ENCODE measurements around the gene CGNL1.
A peak's percentile ranks its signal among the peaks of the same experiment; 100 is the strongest.

CGNL1 gene, protein sequence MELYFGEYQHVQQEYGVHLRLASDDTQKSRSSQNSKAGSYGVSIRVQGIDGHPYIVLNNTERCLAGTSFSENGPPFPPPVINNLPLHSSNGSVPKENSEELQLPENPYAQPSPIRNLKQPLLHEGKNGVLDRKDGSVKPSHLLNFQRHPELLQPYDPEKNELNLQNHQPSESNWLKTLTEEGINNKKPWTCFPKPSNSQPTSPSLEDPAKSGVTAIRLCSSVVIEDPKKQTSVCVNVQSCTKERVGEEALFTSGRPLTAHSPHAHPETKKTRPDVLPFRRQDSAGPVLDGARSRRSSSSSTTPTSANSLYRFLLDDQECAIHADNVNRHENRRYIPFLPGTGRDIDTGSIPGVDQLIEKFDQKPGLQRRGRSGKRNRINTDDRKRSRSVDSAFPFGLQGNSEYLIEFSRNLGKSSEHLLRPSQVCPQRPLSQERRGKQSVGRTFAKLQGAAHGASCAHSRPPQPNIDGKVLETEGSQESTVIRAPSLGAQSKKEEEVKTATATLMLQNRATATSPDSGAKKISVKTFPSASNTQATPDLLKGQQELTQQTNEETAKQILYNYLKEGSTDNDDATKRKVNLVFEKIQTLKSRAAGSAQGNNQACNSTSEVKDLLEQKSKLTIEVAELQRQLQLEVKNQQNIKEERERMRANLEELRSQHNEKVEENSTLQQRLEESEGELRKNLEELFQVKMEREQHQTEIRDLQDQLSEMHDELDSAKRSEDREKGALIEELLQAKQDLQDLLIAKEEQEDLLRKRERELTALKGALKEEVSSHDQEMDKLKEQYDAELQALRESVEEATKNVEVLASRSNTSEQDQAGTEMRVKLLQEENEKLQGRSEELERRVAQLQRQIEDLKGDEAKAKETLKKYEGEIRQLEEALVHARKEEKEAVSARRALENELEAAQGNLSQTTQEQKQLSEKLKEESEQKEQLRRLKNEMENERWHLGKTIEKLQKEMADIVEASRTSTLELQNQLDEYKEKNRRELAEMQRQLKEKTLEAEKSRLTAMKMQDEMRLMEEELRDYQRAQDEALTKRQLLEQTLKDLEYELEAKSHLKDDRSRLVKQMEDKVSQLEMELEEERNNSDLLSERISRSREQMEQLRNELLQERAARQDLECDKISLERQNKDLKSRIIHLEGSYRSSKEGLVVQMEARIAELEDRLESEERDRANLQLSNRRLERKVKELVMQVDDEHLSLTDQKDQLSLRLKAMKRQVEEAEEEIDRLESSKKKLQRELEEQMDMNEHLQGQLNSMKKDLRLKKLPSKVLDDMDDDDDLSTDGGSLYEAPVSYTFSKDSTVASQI

GRCh38 chr15:57375827-57376695 lies at the start of gene CGNL1:
CGNL1 (plus strand) TSS chr15:57376505; CDS start chr15:57438000, 61,495 bp downstream.
- FAIRE-seq (peak; percentile 9), DNase-seq (ENCODE audit: low spot score) (peak; percentile 86)

DNA sequence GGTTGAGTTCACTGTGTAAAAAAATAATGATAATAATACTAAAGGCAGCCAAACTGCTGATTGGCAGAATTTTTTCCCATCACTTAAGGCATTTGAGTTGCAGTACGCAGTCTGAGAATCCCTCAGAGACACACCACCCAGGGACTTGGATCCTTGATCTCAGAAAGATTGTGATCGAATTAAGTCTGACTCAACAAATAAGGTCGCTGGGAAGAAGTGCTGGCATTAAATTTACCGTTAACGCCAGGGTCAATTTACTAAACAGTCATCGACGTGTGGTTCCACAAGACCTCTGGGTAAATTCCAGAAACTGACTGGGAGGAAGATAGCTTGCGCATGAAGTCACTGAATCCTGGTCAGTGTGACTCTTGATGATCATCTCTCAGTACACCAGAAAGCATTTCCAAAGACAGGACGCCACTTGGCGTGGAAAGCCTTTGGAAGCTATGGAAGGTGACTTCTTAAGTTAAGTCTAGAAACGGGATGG lies 48.3 kb upstream of the CGNL1 start:
- DNase-seq (ENCODE audit: low spot score) (peak; percentile 81), FAIRE-seq (peak; percentile 61)

DNA sequence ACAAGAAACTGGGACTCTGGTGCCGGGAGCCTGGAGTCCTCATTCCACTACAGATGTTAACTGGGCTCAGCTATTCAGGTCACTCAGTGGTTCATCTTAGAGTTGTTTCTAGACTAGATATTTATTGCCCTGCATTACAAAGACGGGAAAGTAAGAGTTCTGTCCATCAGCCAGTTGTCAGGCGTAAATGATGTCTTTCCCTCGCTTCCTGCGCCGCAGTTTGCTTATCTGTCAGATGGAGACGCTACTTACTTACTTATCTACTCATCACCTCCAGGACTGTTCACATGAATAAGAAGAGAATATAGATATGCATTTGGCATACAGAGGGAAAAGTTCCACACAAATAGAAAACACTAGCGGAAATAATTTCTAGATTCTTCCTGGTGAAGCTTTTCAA lies 47.8 kb upstream of the CGNL1 start:
- FAIRE-seq (no peak), DNase-seq (ENCODE audit: low spot score) (no peak)

DNA sequence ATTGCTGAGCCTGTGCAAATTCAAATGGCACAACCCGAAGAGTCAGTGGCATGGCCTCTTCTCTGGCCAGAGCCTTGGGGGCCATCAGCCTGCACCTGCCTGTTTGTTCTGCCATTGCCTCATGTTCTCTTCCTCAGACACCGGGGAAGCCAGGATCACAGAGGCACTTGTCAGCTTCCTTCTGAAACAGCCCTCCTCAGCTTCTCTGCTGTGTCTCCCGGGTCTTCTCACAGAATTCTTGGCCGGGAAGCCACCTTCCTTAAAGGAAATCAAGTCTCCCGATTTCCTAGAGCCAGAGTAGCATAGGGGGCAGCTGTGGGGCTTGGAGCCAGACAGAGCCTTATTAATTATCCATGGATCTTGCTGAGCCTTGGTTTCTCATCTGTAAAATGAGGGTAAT lies 47.4 kb upstream of the CGNL1 start:
- FAIRE-seq = no peak
- no peak for DNase-seq (ENCODE audit: low spot score)

DNA sequence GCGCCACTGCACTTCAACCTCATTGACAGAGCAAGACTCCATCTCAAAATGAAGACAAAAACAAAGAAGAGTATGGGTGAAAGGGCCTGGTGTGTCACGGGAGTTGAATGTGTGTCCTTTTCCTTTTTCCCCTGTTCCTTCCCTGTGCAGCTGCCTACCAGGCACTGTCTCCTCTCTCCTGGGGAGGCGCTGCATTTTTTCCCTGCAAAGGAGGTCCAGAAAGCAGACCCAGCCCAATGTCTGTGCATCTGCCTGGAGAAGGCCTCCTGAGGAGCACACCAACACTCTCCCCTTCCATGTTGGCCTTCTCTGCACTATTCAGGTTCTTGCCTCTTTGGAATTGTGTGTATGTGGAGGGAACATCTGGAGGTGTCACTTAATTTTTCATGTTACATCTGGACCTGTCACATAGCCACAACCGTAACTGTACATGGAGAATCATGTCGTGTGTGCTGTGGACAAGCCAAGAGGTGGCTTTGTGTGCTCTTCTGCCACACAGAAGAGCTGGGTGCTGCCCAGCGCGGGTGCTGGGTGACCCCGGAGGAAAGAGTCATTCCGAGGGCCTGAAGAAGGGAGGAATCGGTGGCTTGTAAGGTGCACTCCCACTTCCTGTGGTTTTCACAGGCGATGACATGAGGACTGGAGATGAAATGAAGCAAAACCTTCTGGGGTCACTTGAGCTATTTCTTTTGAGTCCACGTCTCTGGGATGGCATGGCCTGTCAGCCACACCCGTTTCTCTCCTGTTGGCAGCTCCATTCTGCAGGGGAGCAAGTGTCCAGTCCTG lies 46.5 kb upstream of the CGNL1 start:
- DNase-seq (ENCODE audit: low spot score) = no peak
- FAIRE-seq = peak; percentile 23

DNA sequence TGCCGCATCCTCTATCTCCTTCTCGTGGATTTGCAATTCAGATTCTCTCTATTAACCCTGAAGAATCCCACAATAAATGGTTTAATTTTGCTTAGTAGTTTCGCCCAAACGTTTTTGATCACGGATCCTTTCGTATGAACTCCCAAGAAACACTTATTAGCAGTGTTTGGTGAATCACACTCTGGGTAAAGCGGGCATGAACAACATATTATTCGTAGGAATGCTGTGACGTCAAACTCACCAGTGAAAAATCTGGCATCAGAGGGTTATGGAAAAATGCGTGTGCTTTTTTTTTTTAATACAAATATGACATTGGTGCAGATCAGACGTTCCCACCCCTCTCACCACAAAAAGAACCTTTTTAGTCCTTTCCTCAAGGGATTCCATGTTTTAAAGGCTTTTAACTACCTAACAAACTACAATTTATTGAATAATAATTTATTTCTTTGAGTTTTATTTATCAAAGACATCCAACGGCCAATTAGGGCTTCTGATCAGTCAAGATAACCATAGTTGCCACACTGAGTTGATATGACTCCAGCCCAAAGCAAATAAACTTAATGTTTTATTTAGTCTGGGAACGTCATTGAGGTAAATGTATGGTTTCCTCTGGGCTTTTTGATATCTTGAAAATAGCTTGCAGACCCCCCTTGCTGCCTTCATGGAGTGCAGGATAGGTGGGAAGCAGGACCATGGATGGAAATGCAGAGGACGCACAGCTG lies 45.5 kb upstream of the CGNL1 start:
- DNase-seq (ENCODE audit: low spot score) (no peak), FAIRE-seq (no peak)

GRCh38 chr15:57332326-57332725 lies 44.0 kb upstream of the CGNL1 start:
- DNase-seq (ENCODE audit: low spot score) (no peak), FAIRE-seq (no peak)

GRCh38 chr15:57333487-57333886 lies 42.8 kb upstream of the CGNL1 start:
- peak; percentile 32 for FAIRE-seq
- DNase-seq (ENCODE audit: low spot score) = peak; percentile 48

GRCh38 chr15:57334257-57334656 lies 42.0 kb upstream of the CGNL1 start:
- FAIRE-seq = peak; percentile 94

GRCh38 chr15:57335293-57335715 lies 41.0 kb upstream of the CGNL1 start:
- no peak for FAIRE-seq
- DNase-seq (ENCODE audit: low spot score) = no peak

More at GRCh38 chr15:57334257-57334656, 42.0 kb upstream of the CGNL1 start:
- DNase-seq (ENCODE audit: low spot score) = peak; percentile 87

- no peak for DNase-seq (ENCODE audit: low spot score)
- FAIRE-seq = no peak
Measured at GRCh38 chr15:57335719-57336118, 40.6 kb upstream of the CGNL1 start.

- no peak for DNase-seq (ENCODE audit: low spot score)
Measured at GRCh38 chr15:57337868-57338411, 38.4 kb upstream of the CGNL1 start.

DNA sequence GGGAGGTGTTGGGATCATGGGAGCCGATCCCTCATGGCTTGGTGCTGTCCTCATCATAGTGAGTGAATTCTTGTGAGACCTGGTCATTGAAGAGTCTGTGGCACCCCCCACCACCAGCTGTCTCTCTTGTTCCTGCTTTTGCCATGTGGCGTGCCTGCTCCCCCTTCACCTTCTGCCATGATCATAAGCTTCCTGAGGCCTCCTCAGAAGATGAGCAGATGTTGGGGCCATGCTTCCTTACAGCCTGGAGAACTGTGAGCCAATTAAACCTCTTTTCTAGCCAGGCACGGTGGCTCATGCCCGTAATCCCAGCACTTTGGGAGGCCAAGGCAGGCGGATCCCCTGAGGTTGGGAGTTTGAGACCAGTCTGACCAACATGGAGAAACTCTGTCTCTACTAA lies 37.0 kb upstream of the CGNL1 start:
- FAIRE-seq = no peak

More at GRCh38 chr15:57337868-57338411, 38.4 kb upstream of the CGNL1 start:
- no peak for FAIRE-seq

DNA sequence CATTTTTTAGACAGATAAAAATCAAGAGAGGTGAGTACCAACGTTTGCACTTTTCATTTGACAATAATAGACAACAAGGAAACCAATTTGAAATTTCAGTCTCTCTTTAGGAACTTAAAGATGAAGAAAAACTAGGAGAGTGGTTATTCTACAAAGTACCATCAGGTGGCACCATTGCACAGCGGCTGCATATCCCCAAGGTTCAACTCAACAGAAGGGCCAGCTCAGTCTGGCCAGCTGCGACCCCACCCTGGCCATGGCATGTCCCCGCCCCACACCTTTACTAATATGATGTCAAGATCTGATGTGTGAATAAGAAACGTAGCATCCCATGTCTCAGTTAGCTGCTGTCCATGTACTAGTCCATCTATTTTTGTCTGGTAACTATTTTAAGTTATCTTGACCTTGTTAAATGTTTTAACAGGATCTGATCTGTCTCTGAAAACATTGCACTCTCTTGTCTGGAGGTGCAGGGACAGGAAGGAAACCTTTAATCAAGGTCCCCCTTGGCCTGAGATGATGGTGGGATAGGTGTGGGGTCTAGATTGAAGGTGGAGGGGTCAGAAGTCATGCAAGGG lies 35.5 kb upstream of the CGNL1 start:
- FAIRE-seq (no peak), DNase-seq (ENCODE audit: low spot score) (peak; percentile 73)

More for the DNA sequence above, 37.0 kb upstream of the CGNL1 start:
- DNase-seq (ENCODE audit: low spot score) = no peak

DNA sequence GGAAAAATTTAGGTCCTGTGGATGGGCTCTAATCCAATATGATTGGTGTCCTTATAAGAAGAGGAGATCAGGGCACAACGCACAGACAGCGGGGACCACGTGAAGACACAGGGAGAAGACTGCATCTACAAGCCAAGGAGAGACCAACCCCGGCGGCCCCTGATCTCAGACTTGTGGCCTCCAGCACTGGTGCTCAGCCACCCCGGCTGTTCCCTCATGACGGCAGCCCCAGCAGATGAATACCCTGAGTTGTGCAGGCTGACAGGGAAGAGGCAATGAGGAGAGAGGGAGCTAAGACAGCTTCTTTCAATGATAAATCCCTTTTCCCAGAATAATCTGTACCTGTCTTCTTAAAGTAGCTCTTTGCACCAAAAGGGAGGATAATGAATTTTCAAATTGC lies 33.3 kb upstream of the CGNL1 start:
- FAIRE-seq = no peak
- no peak for DNase-seq (ENCODE audit: low spot score)

DNA sequence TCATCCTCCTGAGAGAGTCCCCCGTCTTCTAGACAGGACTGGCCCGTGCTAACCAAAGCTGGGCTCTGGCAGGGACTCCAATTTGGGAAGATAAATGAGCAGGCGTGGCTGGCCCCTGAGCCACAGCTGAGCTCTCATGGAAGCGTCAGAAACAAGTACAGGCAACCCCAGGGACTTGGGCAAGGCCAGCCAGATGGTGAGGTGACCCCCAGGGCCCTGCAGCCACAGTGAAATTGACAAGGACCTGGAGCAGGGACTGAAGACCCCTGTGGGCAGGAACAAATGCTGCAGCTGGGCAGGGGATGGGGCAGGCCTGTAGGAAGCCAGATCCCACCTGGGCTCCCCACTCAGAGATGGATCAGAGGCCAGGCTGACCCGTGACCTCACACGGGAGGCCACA lies 32.8 kb upstream of the CGNL1 start:
- FAIRE-seq = no peak
- DNase-seq (ENCODE audit: low spot score) = no peak

GRCh38 chr15:57344282-57344681 lies 32.0 kb upstream of the CGNL1 start:
- DNase-seq (ENCODE audit: low spot score) = no peak
- FAIRE-seq = no peak

GRCh38 chr15:57345584-57345983 lies 30.7 kb upstream of the CGNL1 start:
- DNase-seq (ENCODE audit: low spot score) = no peak
- FAIRE-seq = no peak

Measured in urothelium cell line (cell line).